ENCODE results near the gene ACOT4.

GRCh38 chr14:73588695-73589094 is 3.0 kb upstream of the ACOT4 start:
- TF ChIP-seq, protein P1, sequence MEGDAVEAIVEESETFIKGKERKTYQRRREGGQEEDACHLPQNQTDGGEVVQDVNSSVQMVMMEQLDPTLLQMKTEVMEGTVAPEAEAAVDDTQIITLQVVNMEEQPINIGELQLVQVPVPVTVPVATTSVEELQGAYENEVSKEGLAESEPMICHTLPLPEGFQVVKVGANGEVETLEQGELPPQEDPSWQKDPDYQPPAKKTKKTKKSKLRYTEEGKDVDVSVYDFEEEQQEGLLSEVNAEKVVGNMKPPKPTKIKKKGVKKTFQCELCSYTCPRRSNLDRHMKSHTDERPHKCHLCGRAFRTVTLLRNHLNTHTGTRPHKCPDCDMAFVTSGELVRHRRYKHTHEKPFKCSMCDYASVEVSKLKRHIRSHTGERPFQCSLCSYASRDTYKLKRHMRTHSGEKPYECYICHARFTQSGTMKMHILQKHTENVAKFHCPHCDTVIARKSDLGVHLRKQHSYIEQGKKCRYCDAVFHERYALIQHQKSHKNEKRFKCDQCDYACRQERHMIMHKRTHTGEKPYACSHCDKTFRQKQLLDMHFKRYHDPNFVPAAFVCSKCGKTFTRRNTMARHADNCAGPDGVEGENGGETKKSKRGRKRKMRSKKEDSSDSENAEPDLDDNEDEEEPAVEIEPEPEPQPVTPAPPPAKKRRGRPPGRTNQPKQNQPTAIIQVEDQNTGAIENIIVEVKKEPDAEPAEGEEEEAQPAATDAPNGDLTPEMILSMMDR (IDR thresholded peaks at IDR 0.05; ENCODE audit: poor library complexity, severe bottlenecking), result no peak
- TF ChIP-seq RAD21 (conservative IDR thresholded peaks at IDR 0.05), result no peak
- TF ChIP-seq, protein P2, sequence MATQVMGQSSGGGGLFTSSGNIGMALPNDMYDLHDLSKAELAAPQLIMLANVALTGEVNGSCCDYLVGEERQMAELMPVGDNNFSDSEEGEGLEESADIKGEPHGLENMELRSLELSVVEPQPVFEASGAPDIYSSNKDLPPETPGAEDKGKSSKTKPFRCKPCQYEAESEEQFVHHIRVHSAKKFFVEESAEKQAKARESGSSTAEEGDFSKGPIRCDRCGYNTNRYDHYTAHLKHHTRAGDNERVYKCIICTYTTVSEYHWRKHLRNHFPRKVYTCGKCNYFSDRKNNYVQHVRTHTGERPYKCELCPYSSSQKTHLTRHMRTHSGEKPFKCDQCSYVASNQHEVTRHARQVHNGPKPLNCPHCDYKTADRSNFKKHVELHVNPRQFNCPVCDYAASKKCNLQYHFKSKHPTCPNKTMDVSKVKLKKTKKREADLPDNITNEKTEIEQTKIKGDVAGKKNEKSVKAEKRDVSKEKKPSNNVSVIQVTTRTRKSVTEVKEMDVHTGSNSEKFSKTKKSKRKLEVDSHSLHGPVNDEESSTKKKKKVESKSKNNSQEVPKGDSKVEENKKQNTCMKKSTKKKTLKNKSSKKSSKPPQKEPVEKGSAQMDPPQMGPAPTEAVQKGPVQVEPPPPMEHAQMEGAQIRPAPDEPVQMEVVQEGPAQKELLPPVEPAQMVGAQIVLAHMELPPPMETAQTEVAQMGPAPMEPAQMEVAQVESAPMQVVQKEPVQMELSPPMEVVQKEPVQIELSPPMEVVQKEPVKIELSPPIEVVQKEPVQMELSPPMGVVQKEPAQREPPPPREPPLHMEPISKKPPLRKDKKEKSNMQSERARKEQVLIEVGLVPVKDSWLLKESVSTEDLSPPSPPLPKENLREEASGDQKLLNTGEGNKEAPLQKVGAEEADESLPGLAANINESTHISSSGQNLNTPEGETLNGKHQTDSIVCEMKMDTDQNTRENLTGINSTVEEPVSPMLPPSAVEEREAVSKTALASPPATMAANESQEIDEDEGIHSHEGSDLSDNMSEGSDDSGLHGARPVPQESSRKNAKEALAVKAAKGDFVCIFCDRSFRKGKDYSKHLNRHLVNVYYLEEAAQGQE (IDR thresholded peaks at IDR 0.05; ENCODE audit: borderline replicate concordance), result no peak
- no peak for TF ChIP-seq EP300 (conservative IDR thresholded peaks at IDR 0.05; ENCODE audit: poor library complexity, severe bottlenecking)
- TF ChIP-seq POLR2AphosphoS5 (IDR thresholded peaks at IDR 0.05), result no peak
- no peak for TF ChIP-seq EZH2 (IDR thresholded peaks at IDR 0.05; ENCODE audit: borderline replicate concordance, insufficient read depth, low read length, poor library complexity, severe bottlenecking)
- TF ChIP-seq MXI1 (conservative IDR thresholded peaks at IDR 0.05; ENCODE audit: poor library complexity, severe bottlenecking), result no peak
- TF ChIP-seq TAF1 (IDR thresholded peaks at IDR 0.05; ENCODE audit: low read depth), result no peak
